Measurements from ENCODE around the gene CIZ1.
"Not testable (repeated sequence)": the region's sequence is repeated elsewhere in the genome, so short reads cannot be mapped to it uniquely, and the experiment has no call there.

The CIZ1 gene

DNA sequence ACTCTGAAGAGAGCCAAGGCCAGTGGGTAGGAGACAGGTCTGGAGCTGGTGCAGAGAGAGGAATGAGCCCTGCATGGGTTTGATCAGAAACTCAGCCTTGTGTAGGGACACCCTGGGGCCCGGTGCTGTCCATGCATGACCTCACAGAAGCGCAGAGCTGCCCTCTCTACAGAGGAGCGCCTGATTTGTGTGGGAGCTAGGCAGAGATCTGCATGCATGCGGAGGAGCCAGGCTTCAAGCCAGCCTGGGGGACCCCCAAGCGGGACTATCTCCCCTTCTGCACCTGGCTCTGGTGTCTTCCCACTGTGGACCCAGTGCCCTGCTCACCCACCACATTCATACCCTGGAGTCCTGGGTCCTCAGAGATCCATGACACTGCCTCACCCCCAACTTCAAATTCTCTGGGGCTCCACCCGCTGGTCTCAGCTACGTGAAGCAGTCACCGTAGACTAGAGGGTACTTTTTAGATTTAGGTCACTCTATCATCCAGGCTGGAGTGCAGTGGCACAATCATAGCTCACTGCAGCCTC is 44.7 kb downstream of the CIZ1 start:
- no peak for DNase-seq (ENCODE audit: low read depth in 2 of 2)

DNA sequence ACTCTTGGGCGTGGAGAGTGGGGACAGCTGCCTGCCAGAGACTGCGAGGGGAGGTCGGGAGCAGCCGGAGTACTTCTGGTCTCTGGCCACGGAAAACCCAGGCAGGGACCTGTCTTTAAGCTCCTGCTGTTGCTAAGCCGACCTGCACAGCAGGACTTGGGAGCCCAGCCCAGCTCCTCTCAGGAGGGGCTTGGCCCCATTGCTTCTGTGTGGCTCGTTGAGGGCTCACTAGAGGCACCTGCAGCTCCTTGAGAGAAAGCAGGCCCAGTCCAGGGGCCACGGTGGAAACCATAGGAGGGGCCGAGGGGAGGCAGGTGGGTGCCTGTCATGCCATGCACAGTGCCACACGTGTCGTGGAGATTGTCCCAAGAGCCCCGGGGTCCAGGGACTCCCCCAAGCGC is 45.4 kb downstream of the CIZ1 start:
- DNase-seq (ENCODE audit: low read depth in 2 of 2): no peak

DNA sequence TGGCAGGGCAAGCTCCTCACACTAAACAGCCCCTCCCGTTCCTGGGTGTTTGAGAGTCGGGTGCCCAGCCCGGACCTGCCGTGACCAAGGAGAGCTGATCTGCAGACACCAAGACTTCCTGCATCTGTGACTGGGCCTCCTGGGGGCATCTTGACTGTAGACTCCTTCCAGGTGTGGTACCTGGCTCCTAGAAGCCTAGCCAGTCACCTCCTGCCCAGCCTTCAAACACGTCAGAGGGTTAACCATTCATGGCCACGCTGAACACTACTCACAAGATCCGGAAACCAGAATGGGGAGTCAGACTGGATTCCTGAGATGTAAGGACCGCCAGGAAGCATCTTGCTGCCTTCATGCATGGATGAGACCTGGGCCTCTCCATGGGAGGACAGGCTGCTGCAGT is 45.8 kb downstream of the CIZ1 start:
- DNase-seq (ENCODE audit: low read depth in 2 of 2): no peak

DNA sequence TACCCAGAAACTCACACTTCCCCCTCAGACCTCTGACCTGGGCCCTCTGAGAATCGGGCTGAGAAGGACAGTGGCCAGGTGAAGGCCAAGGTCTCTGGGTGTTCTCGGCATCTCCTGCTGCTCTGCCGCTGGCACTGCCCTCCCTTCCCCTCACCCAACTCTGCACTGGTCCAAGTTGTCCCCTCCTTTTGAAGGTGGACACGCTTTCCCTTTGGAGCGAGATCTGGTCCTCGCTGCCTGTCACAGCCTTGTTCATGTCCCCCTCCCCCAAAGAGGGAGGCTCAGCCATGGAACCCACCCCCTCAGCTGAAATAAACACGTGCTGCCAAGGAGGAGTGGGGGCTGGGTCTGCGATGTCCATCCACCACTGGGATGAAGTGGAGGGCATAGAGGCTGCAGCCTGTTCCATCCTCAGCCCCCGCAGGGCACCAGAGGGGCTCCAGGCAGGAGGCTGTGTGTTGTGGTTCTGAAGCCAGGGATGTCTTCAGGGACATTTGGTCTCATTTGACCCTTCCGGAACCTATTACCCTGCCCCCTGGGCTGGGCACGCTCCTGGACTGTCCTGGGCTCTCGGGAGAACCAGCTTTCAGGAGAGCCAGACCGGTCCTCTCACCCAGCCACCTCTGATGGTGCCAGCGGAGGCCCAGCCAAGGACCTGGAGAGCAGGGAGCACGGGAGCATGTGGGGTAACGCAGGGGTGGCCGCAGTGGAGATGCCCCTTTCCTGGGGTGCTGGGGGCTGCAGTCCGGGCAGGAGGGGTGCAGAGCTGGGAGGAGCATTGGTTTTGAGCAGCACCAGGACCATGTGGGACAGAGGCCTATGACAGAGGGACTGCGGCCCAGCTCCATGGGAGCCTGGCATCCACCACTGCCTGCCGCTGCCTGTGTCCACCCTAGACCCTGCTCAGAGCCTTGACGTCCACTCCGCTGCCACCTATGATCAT is 46.9 kb downstream of the CIZ1 start:
- DNase-seq (ENCODE audit: low read depth in 2 of 2): no peak

DNA sequence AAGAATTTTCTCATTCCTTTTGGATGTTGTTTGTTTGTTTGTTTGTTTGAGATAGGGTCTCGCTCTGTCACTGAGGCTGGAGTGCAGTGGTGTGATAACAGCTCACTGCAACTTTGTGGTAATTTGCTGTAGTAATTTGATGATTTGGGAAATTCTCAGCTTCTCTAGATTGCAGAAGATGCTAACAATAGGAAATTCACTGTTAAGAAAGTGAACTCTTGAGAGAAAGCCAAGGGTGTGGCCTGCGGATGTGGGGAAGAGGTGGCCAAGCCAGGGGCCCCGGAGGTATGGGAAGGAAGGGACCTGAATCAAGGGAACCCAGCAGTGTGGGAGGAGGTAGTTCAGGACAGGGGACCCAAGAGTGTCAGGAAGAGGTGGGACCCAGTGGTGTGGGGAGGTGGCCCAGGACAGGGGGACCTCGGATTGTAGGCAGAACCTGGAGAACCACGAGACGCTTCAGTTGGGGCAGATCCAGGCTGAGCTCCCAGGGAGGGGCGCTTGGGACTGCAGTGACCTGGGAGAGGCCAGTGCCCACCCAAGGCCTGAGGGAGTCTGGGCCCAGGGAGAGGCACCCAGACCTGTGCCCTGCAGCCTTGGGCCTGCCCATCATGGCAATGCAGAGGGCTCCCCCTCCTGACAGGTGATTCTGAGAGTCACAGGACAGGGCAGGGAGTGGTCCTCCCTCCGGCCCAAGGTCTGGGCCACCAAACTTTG is 47.7 kb downstream of the CIZ1 start:
- DNase-seq (ENCODE audit: low read depth in 2 of 2): no peak

DNA sequence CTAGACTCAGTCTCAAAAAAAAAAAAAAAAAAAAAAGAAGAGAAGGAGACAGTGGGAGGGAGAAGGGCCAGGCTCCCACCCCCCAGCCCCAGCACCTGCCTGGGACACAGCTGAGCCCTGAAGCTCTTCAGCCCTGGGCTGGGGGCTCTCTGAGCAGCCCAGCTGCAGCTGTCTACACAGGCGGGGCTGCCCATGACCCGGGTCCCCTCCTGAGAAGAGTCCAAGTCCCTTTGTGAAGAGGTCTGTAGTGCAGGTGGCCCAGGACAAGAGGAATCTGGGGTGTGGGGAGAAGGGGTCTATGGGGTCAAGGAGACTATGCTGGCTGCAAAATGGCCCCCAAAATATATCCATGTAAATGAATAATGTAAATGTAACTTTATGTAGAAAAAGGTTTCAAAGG is 48.8 kb downstream of the CIZ1 start:
- no peak for DNase-seq (ENCODE audit: low read depth in 2 of 2)

DNA sequence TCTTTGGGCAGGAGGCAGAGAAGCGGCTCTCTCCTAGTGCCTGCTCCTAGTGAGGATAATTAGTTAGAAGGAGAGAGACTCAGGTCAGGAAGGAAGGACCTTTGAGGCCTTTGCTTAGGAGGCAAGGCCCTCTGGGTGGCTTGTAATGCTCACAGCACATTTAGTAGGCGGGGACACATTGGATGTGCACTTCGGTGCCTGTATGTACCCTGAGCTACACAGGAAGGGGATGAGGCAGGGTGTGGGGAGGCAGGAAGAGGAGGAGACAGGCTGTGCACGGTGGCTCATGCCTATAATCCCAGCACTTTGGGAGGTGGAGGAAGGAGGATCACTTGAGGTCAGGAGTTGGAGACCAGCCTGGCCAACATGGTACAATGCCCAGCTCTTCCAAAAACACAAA is 49.3 kb downstream of the CIZ1 start:
- no peak for DNase-seq (ENCODE audit: low read depth in 2 of 2)

DNA sequence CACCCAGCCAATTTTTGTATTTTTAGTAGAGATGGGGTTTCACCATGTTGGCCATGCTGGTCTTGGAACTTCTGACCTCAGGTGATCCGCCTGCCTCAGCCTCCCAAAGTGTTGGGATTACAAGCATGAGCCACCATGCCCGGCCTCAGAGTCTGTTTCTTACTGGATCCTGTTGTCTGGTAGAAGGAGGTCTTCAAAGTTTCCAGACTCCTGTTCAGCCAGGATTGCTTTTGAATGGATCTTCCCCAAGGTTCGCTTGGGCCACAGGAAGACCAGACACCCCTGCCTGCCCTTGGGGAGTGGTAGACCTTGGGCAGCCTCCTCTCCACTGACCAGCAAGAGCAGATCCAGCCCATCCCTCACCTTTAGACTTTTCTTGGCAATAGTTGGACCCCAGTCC is 49.8 kb downstream of the CIZ1 start:
- no peak for DNase-seq (ENCODE audit: low read depth in 2 of 2)

DNA sequence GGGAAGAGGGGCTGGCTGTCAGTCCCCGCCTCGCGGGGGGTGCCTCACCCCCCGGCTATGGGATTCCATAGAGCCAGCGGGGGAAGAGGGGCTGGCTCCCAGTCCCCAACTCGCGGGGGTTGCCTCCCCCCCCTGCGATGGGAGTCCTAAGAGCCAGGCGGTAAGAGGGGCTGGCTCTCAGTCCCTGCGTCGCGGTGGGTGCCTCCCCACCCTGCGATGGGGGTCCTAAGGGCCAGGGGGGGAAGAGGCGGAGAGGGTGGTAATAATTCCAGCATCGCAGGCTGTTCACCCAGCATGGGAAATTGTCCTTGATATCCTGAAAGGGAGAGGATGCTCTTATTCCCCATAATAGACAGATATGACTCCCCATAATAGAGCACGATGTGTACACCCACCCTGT is 51.8 kb downstream of the CIZ1 start:
- DNase-seq (ENCODE audit: low read depth in 2 of 2): no peak

DNA sequence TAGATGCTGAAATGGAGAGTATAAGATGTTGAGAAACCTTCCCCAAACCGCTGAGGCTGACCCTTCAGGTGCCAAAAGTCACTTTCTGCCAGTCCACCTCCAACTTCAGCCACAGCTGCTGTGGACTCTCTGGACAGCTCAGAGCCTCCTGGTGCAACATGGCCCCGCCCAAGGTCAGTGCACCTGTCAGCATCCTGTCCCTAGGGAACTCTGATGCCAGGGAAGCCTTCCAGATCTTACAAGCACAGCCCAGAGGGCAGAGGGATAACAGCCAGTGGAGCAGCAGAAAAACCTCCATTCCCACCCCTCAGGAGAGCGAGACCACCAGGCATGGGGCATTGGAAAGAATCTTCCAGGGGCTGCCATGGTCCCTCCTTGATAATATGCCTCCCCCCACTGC is 53.4 kb downstream of the CIZ1 start:
- DNase-seq (ENCODE audit: low read depth in 2 of 2): no peak

DNA sequence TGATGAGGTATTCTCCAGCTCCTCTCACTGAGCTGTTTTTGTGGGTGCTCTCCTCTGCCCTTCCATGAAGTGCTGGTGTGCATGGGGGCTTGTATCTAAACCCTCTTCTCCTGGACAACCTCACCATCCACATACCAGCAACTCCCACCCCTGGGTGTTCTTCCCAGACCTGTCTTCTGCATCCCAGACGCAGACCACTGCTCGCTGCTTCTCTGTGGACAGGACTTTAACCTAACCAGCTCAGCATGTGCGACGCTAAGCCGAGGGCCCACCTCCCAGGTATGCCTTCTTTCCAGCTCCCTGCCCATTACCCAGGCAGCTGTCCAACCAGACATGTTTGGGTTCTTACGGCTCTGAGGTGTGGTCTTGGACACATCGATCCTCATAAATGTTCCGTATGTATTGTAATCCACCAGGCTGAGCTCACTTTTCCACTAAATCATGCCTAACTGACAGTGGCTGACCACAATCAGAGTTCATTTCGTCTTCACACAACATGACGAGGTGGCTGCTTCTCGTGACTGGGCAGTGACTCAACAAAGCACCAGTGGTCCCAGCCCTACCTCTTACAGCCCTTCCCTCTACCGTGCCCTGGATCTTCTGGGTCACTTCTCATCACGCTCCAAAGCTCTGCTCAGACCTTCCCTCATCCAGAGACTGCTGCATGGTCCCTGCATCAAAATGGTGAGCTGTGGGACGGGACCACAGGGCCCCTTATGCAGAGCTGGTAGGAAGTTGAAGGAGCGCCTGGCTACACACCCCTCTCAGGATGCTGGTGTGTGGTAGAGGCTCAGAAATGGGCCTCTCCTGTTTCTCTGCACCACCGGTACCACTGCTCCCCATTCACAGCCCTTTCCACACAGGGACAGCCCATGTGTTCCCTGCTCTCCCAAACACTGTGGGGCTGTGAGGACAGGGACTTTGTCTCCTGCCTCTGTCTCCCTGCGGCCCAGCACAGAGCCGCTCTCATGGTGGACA is 54.3 kb downstream of the CIZ1 start:
- DNase-seq (ENCODE audit: low read depth in 2 of 2): no peak

DNA sequence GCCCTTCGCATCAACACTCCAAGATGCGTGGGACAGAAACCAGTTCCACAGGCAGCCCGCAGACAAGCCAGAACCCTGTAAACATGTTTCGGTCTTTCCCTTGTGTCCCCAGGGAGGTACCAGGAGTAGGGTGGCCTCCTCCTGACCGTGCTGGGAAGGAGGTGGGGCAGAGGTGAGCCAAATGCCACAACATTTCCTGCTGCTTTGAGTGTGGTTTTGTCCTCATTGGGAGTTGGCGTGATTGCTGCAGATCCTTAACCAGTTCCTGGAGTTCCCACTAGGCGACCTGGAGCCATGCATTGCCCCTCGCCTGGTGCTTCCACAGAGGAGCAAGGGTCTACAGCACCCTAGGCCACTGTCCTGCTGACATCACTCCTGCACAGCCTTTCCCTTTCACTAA is 55.8 kb downstream of the CIZ1 start:
- not testable (repeated sequence) for DNase-seq (ENCODE audit: low read depth in 2 of 2)

DNA sequence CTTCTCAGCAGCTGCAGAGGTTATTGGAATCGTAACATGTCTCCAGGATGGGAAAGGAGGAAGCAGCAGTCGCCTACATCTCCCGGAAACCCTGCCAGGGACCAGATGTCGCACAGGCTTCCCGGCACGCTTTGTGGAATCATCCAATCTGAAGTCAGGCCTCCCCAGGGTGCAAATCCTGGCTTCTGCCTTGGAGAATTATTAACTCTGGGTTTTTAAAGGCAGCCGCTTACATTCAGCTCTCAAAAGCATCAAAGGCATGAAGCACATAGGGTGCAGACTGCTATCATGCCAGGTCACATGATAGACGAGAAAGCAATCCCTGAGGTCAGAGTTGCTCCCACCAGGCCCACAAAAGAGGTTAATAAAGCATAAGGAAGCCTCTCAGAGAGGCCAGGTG is 59.2 kb downstream of the CIZ1 start:
- DNase-seq (ENCODE audit: low read depth in 2 of 2): not testable (repeated sequence)

DNA sequence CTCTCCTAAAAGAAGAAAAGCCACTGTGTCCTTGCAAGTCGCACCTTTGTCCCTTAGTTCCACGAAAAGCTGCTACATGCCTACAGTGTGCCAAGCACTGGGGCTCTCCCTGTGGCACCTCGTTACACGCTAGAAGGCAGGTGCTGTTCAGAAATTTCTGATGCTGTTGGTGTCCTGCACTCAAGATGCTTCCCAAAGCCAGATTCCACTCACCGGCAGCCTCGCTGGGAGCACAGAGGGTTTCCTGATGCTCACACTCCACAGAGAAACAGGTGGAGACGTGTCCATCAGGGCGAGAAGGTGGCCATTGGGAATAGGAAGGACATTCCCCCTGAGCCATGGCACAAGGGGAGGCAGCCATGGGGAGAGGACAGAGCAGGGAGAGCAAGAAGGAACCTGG is 60.0 kb downstream of the CIZ1 start:
- DNase-seq (ENCODE audit: low read depth in 2 of 2): not testable (repeated sequence)

DNA sequence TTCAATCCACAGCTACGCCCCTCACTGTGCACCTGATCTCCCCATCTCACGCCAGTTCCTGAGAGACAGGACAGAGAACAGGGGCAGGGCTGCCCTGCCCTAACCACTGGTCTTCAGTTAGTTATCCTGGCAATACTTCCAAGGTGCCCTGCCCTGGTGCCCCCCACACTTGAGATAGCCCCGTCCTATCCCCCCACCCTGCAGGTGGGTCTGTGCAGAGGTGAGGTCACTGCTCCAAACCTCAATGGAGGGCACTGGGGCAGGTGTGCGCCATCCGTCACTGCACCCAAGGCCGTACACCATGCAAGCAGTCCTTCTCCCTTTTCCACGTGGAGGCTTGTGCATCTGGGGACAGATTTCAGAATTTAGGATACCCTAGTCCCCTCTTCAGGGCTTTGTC is 60.7 kb downstream of the CIZ1 start:
- DNase-seq (ENCODE audit: low read depth in 2 of 2): not testable (repeated sequence)

DNA sequence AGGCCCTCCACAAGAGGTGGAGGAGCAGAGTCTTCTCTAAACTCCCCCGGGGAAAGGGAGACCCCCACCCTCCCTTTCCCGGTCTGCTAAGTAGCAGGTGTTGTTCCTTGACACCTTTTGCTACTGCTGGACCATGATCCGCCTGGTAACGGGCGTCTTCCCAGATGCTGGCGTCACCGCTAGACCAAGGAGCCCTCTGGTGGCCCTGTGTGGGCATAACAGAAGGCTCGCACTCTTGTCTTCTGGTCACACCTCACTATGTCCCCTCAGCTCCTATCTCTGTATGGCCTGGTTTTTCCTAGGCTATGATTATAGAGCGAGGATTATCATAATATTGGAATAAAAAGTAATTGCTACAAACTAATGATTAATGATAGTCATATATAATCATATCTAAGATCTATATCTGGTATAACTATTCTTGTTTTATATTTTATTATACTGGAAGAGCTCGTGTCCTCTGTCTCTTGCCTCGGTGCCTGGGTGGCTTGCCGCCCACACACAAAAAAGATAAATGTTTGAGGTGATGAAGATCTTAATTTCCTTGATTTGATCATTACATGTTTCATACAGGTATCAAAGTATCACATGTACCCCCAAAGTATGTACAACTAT is 61.3 kb downstream of the CIZ1 start:
- peak in 1 of 2 donors; percentile 41 for DNase-seq (ENCODE audit: low read depth in 2 of 2)

DNA sequence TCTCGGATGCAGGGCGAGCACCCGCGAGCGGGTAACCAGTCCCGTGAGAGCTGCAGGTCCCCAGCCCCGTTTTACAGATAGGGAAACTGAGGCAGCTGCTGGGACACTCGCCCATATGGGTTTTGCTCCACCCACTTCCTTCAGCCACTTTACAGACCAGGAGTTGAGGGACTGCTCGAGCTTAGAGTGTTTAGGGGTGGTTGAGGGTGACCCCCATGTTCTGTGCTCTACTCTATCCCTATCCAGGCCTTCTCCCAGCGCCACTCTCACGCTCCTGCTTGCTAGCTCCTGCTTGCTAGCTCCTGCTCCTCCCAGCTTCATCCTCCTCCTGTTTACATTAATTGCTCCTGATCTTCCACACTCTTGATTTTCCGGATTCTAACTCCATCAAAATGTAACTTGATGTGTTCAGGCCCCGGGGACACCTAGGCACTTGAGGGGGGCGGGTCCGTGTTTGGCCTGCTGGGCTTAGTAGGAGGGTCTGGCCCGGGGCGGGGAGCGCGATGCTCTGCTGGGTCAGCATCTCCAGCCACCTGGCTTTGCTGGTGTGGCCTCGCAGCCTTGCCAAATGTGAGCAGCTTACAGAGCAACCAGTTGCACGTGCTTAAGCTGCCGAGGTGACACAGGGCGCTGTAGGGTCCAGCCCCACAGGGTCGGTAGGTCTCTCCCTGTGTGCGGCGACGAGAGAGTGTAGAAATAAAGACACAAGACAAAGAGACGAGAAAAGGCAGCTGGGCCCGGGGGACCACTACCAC is 62.4 kb downstream of the CIZ1 start:
- no peak for DNase-seq (ENCODE audit: low read depth in 2 of 2)

DNA sequence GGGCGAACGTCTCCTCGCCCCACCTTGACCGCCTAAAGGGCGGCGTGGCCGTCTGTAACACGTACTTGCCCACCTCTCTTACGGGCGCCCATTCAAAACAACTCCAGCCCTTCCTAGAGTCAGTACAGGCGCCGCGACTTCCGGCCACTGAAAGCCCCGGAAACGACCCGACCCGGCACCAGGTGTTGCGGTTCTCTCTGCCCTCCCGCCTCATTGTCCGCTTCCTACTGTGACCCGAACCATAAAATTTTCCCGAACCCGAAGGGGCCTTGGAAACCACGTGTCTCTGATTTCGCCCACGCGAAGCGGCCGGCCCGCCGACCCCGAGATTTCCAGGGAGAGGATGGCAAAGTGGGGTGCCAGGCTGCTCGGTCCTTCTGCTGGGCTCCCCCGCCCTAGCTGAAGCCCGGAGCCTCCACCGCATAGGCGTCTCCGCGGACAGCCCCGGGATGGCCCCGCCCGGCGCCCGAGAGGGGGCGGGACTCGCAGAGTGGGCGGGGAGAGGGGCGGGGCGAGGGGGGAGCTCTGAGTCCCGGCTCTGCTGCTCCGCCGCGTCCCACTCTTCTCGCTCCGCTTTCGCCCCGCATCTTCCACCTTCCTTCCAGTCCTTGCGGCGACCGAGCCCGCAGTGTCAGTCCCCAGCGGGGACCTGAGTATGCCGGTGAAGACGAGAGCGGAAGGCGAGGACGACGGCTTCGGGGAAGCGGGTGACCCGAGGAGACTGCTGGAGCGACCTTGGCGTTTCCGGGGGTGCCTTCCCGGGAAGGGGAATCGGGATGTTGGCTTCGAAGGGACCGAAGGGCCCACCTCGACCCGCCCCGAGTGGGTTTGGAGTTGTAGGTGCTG is 63.2 kb downstream of the CIZ1 start:
- peak; percentile 67 to 69 for DNase-seq (ENCODE audit: low read depth in 2 of 2)

DNA sequence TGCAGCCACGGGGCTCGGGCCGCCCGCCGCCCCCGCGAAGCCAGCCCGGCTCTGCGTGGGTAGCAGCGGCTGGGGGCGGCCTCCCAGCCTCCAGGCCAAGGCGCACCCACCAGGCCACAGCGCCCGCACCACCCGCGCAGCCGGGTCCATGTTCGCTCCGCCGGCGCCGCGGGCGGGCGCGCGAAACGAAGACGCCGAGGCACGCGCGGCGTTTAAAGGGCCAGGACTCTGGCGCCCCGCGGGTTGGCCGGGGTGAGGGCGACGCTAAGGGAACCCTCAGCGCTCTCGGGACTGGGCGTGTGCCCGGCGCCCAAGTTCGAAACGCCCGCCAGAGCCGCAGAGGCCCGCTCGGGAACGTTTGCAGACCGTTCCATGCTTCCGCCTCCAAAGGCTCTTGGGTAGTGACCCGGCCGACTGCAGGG is 63.8 kb downstream of the CIZ1 start, which contains the start of gene PTGES2:
PTGES2 (minus strand) TSS at position 162 of the 422 bp plus-strand sequence; CDS start at position 150, 12 bp downstream.
- peak; percentile 71 to 75 for DNase-seq (ENCODE audit: low read depth in 2 of 2)

All from stimulated activated CD8-positive, alpha-beta memory T cell treated with anti-CD3 and anti-CD28 coated beads, Interleukin-15, amount 100 ng/mL, for 48 hours (primary cell).